HL-60/S4 (cell line): ENCODE results near the gene LRRFIP1.
"Not testable (repeated sequence)": the region's sequence is repeated elsewhere in the genome, so short reads cannot be mapped to it uniquely, and the experiment has no call there.

Experiments used
- in situ Hi-C: fragments of 300-500 bp; cut with MboI; formaldehyde crosslinking; loops from 2 replicates; pipeline ENCODE4 v1.14.3; 2022; ENCODE audit warnings: low sequenced_read_pairs

LRRFIP1 gene

GRCh38 chr2:237763812-237764211 lies 136.4 kb downstream of the LRRFIP1 start:
- in situ Hi-C loops, result no loop called here

GRCh38 chr2:237765122-237765521 lies 137.7 kb downstream of the LRRFIP1 start:
- in situ Hi-C loops, result not testable (repeated sequence)

- in situ Hi-C loops, result no loop called here
These were observed 138.5 kb downstream of the LRRFIP1 start for GRCh38 chr2:237765875-237766274.

GRCh38 chr2:237766340-237766739 lies 139.0 kb downstream of the LRRFIP1 start:
- in situ Hi-C loops, result no loop called here

GRCh38 chr2:237772513-237772912 lies 145.1 kb downstream of the LRRFIP1 start:
- in situ Hi-C loops, result no loop called here

GRCh38 chr2:237773826-237774225 lies 146.4 kb downstream of the LRRFIP1 start:
- in situ Hi-C loops, result no loop called here

GRCh38 chr2:237774811-237775553 lies 147.6 kb downstream of the LRRFIP1 start:
- in situ Hi-C loops, result no loop called here

GRCh38 chr2:237779521-237779920 lies 152.1 kb downstream of the LRRFIP1 start:
- in situ Hi-C loops, result no loop called here

GRCh38 chr2:237782181-237782580 lies 154.8 kb downstream of the LRRFIP1 start:
- in situ Hi-C loops, result no loop called here

GRCh38 chr2:237783678-237784077 lies 156.3 kb downstream of the LRRFIP1 start:
- in situ Hi-C loops, result not testable (repeated sequence)

- in situ Hi-C loops, result no loop called here
These were observed 159.5 kb downstream of the LRRFIP1 start for GRCh38 chr2:237786936-237787335.

GRCh38 chr2:237790353-237790752 lies 163.0 kb downstream of the LRRFIP1 start:
- in situ Hi-C loops, result no loop called here

- in situ Hi-C loops, result no loop called here
These were observed 164.8 kb downstream of the LRRFIP1 start for GRCh38 chr2:237791977-237792727.

GRCh38 chr2:237797253-237797652 lies 169.9 kb downstream of the LRRFIP1 start:
- in situ Hi-C loops, result no loop called here

GRCh38 chr2:237798236-237799059 lies 171.1 kb downstream of the LRRFIP1 start, which contains the start of gene RBM44:
RBM44 (plus strand) TSS chr2:237798779; CDS start chr2:237813610, 14,831 bp downstream.
- in situ Hi-C loops, result no loop called here

- in situ Hi-C loops, result no loop called here
These were observed 171.7 kb downstream of the LRRFIP1 start for GRCh38 chr2:237799060-237799428.

GRCh38 chr2:237801466-237801865 lies 174.1 kb downstream of the LRRFIP1 start:
- in situ Hi-C loops, result no loop called here

GRCh38 chr2:237806334-237806733 lies 178.9 kb downstream of the LRRFIP1 start:
- in situ Hi-C loops, result no loop called here

GRCh38 chr2:237815637-237816036 lies 188.2 kb downstream of the LRRFIP1 start:
- in situ Hi-C loops, result no loop called here

GRCh38 chr2:237816531-237816930 lies 189.1 kb downstream of the LRRFIP1 start:
- in situ Hi-C loops, result no loop called here

- in situ Hi-C loops, result no loop called here
These were observed 190.7 kb downstream of the LRRFIP1 start for GRCh38 chr2:237818066-237818473.
